Upper lobe of left lung (tissue), 6 donors: ENCODE data around the gene IFI27L2. TPM values are rescaled to one million over a fixed set of nuclear protein-coding genes. Genes with fewer than 3 reads are reported as not detected.

ENCODE experiments used
- ATAC-seq, 2 donors: fragments of 200-7000 bp; cut with Tn5 transposase; one replicate each; pipeline ENCODE4 v1.9.1; 2022; ENCODE audit warnings: mild to moderate bottlenecking in 2 of 2, moderate library complexity in 2 of 2; ENCODE audit not compliant: low FRiP score in 2 of 2
- DNase-seq, 2 donors: peaks; one replicate each; pipeline ENCODE4 v3.0.0-alpha.2; 2019 to 2020
- H3K27ac ChIP-seq, 4 donors: fragments of 200-600 bp; sonication (generic); one replicate each; pipeline ENCODE4 v1.5.1; 2016 to 2019
- H3K27me3 ChIP-seq, 4 donors: fragments of 200-600 bp; sonication (generic); one replicate each; pipeline ENCODE4 v1.5.1; 2017 to 2019
- H3K36me3 ChIP-seq, 4 donors: fragments of 200-600 bp; sonication (generic); one replicate each; pipeline ENCODE4 v1.5.1; 2016 to 2019
- H3K4me1 ChIP-seq, 4 donors: fragments of 200-600 bp; sonication (generic); one replicate each; pipeline ENCODE4 v1.5.1; 2018 to 2019
- H3K4me3 ChIP-seq, 4 donors: fragments of 200-600 bp; sonication (generic); one replicate each; pipeline ENCODE4 v1.5.1; 2017 to 2019; ENCODE audit warnings: mild to moderate bottlenecking in 2 of 4, moderate library complexity in 1 of 4
- H3K9me3 ChIP-seq, 4 donors: fragments of 200-600 bp; sonication (generic); one replicate each; pipeline ENCODE4 v1.5.1; 2018 to 2019
- EP300 ChIP-seq, 4 donors: sonication (generic); formaldehyde crosslinking; IDR thresholded peaks; one replicate each; pipeline ENCODE4 v1.5.1; 2017; ENCODE audit warnings: antibody characterized with exemption in 4 of 4, control low read depth in 2 of 4
- POLR2A ChIP-seq, 4 donors: fragments of 450-650 bp; IDR thresholded peaks; one replicate each; pipeline ENCODE4 v1.5.1; 2016 to 2017; ENCODE audit warnings: antibody characterized with exemption in 4 of 4, mild to moderate bottlenecking in 2 of 4
- POLR2AphosphoS5 ChIP-seq, 2 donors: sonication (generic); formaldehyde crosslinking; IDR thresholded peaks; one replicate each; pipeline ENCODE4 v1.5.1; 2017; ENCODE audit warnings: antibody characterized with exemption in 2 of 2
- WGBS, 2 donors: methylation state at CpG; one replicate each; pipeline ENCODE4 v1.1.5; 2017 to 2018; 5-methylcytosine and 5-hydroxymethylcytosine counted together
- total RNA-seq, 6 donors: library from RNA; depleted of rRNA in 4 of 6; stranded (reverse); fragments of >200 nt in 4 of 6; gene quantifications; one replicate each; pipeline versions ENCODE4 v1.1.0 to v1.2.1, GENCODE V29; 2016 to 2021
- TF ChIP-seq, protein P1 (sequence below), 6 experiments: fragments of 450-650 bp in 4 of 6; fragments of 200-600 bp in 2 of 6; sonication (generic) in 2 of 6; IDR thresholded peaks; one replicate each; pipeline ENCODE4 v1.5.1; 2016 to 2019; ENCODE audit warnings: antibody characterized with exemption in 6 of 6
- donor health status: DM: no; HTN: no; CAD: no; lungs with moderate emphysema.
- donor health status: DM: no; HTN: yes; CAD: no; lungs with severe emphysema.

The IFI27L2 gene
- total RNA-seq, 6 donors from 2014 or later, result 45.2 to 118 (median 70.8) TPM

GRCh38 chr14:94153750-94154342 lies 24.4 kb upstream of the IFI27L2 start:
- no peaks in the 10 kb centered on the region for H3K27me3 ChIP-seq
- WGBS, 2 donors, result 73 to 74% methylated on average over 6 of the region's 6 CpGs
- peaks cover 0 to 16% (median 0%) of the 10 kb centered on the region in 4 donors for H3K4me1 ChIP-seq
- no peak overlapping the region for H3K4me3 ChIP-seq
- ATAC-seq (no peak), DNase-seq (no peak)
- no peak overlapping the region for H3K27ac ChIP-seq
- H3K36me3 ChIP-seq, result no peaks in the 10 kb centered on the region
- H3K9me3 ChIP-seq, result no peaks in the 10 kb centered on the region
- TF ChIP-seq POLR2A (IDR thresholded peaks at IDR 0.05), result no peak
- TF ChIP-seq, protein P1, sequence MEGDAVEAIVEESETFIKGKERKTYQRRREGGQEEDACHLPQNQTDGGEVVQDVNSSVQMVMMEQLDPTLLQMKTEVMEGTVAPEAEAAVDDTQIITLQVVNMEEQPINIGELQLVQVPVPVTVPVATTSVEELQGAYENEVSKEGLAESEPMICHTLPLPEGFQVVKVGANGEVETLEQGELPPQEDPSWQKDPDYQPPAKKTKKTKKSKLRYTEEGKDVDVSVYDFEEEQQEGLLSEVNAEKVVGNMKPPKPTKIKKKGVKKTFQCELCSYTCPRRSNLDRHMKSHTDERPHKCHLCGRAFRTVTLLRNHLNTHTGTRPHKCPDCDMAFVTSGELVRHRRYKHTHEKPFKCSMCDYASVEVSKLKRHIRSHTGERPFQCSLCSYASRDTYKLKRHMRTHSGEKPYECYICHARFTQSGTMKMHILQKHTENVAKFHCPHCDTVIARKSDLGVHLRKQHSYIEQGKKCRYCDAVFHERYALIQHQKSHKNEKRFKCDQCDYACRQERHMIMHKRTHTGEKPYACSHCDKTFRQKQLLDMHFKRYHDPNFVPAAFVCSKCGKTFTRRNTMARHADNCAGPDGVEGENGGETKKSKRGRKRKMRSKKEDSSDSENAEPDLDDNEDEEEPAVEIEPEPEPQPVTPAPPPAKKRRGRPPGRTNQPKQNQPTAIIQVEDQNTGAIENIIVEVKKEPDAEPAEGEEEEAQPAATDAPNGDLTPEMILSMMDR (IDR thresholded peaks at IDR 0.05), result no peak
- no peak for TF ChIP-seq EP300 (IDR thresholded peaks at IDR 0.05)
- TF ChIP-seq POLR2AphosphoS5 (IDR thresholded peaks at IDR 0.05), result no peak

DNA sequence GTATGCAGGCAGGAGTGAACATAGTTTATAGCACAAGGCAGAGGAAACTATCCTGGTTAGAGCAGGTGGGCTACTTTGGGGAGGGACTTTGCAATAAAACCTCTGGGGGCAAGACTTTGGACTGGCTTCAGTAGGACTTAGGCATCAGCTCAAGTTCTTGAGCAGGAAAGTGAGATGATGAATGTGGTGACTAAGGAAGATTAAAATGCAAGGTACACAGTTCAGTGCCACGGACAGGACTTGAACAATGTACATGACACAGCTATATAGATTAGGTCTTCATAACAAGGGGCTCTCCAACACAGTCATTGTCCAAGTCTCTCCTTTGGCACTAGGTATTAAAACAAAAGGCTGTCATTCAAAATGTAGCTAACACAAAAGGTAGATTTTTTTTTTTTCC lies 23.3 kb upstream of the IFI27L2 start:
- Histone ChIP-seq H3K36me3 (no peaks in the 10 kb centered on the region), H3K4me1 (peaks cover 0 to 8% (median 0%) of the 10 kb centered on the region in 4 donors), H3K27ac (no peak overlapping the region), H3K9me3 (no peaks in the 10 kb centered on the region), H3K4me3 (no peak overlapping the region), H3K27me3 (no peaks in the 10 kb centered on the region)
- 94 to 95% methylated on average over 1 of the region's 1 CpG for WGBS, 2 donors
- DNase-seq, result no peak
- no peak for TF ChIP-seq POLR2A (IDR thresholded peaks at IDR 0.05)
- TF ChIP-seq POLR2AphosphoS5 (IDR thresholded peaks at IDR 0.05), result no peak
- no peak for TF ChIP-seq EP300 (IDR thresholded peaks at IDR 0.05)
- TF ChIP-seq, protein P1 (IDR thresholded peaks at IDR 0.05), result no peak
- ATAC-seq, result no peak

- ATAC-seq (no peak), DNase-seq (no peak)
- Histone ChIP-seq H3K27me3 (no peaks in the 10 kb centered on the region), H3K27ac (peak overlapping the region in 1 of 4 donors; percentile 18), H3K4me3 (no peak overlapping the region), H3K36me3 (no peaks in the 10 kb centered on the region), H3K9me3 (no peaks in the 10 kb centered on the region), H3K4me1 (peaks cover 3 to 7% (median 5%) of the 10 kb centered on the region in 4 donors)
- TF ChIP-seq EP300 (IDR thresholded peaks at IDR 0.05) (no peak), POLR2AphosphoS5 (IDR thresholded peaks at IDR 0.05) (no peak), POLR2A (IDR thresholded peaks at IDR 0.05) (no peak)
- TF ChIP-seq, protein P1 (IDR thresholded peaks at IDR 0.05), result no peak
- 66 to 78% methylated on average over 6 of the region's 6 CpGs for WGBS, 2 donors
These were observed 16.6 kb upstream of the IFI27L2 start for GRCh38 chr14:94145902-94146527.

- H3K27me3 ChIP-seq, result no peaks in the 10 kb centered on the region
- peak in 1 of 2 donors; percentile 71 for DNase-seq
- no peak overlapping the region for H3K27ac ChIP-seq
- H3K9me3 ChIP-seq, result no peaks in the 10 kb centered on the region
- H3K4me1 ChIP-seq, result peaks cover 3 to 7% (median 5%) of the 10 kb centered on the region in 4 donors
- no peak overlapping the region for H3K4me3 ChIP-seq
- no peak for TF ChIP-seq POLR2A (IDR thresholded peaks at IDR 0.05)
- ATAC-seq, result no peak
- 79 to 90% methylated on average over 1 of the region's 1 CpG for WGBS, 2 donors
- H3K36me3 ChIP-seq, result no peaks in the 10 kb centered on the region
These were observed 15.4 kb upstream of the IFI27L2 start for GRCh38 chr14:94144765-94145164.

- DNase-seq (no peak), ATAC-seq (peak in 1 of 2 donors; percentile 15)
- no peak for TF ChIP-seq POLR2A (IDR thresholded peaks at IDR 0.05)
- no peak for TF ChIP-seq POLR2AphosphoS5 (IDR thresholded peaks at IDR 0.05)
- TF ChIP-seq EP300 (IDR thresholded peaks at IDR 0.05), result no peak
- TF ChIP-seq, protein P1 (IDR thresholded peaks at IDR 0.05), result no peak
- Histone ChIP-seq H3K27ac (no peak overlapping the region), H3K4me3 (no peak overlapping the region), H3K9me3 (no peaks in the 10 kb centered on the region), H3K27me3 (no peaks in the 10 kb centered on the region), H3K4me1 (peaks cover 3 to 8% (median 5%) of the 10 kb centered on the region in 4 donors), H3K36me3 (no peaks in the 10 kb centered on the region)
- 88 to 90% methylated on average over 4 of the region's 4 CpGs for WGBS, 2 donors
These were observed 14.3 kb upstream of the IFI27L2 start for GRCh38 chr14:94143711-94144110.
